Endothelial cell of umbilical vein (primary cell): ENCODE data around the gene PHLPP2. TPM values are rescaled to one million over a fixed set of nuclear protein-coding genes. Genes with fewer than 3 reads are reported as not detected.

Source experiments
- BruUV-seq: library from RNA; stranded (reverse); fragments of 400-500 nt; replicated peaks from 2 replicates; lab custom pipeline; 2021; lab: Mats Ljungman, UMichigan
- CTCF ChIA-PET: fragments of 300-600, 350-600 bp; sonication (Branson Sonifier 250); formaldehyde crosslinking; loops from one replicate; lab custom pipeline; 2021; ENCODE audit warnings: antibody characterized with exemption, inconsistent platforms; lab: Charles Lee
- POLR2A ChIA-PET: fragments of 300-600, 350-600 bp; sonication (Branson Sonifier 250); formaldehyde crosslinking; loops from one replicate; lab custom pipeline; 2021; ENCODE audit warnings: antibody characterized with exemption, inconsistent platforms; lab: Charles Lee
- DNase-seq: peaks from one replicate; pipeline ENCODE4 v3.0.0-alpha.2; 2011; ENCODE audit warnings: low read depth, low spot score
- FAIRE-seq: peaks from 2 replicates; lab custom pipeline; 2011; peaks lifted over from hg19 to GRCh38; lab: Jason Lieb, UNC
- H2AFZ ChIP-seq: 2 replicates; pipeline ENCODE4 v1.6.0; 2012; ENCODE audit warnings: low read depth, low read length, control low read depth, inconsistent platforms
- H3K27ac ChIP-seq: 2 replicates; pipeline ENCODE4 v1.5.1; 2011; ENCODE audit warnings: low read depth, mild to moderate bottlenecking, control low read depth, low read length, moderate library complexity; ENCODE audit not compliant: insufficient read depth
- H3K27me3 ChIP-seq, 2 experiments: 2 replicates each; pipeline versions ENCODE4 v1.6.0 to v1.6.1; 2011; ENCODE audit warnings: low read length in 2 of 2, mixed read lengths in 1 of 2; ENCODE audit not compliant: control insufficient read depth in 2 of 2, insufficient read depth in 2 of 2
- H3K36me3 ChIP-seq, 2 experiments: 2 replicates in 1 of 2; 3 replicates in 1 of 2; pipeline ENCODE4 v1.5.1; 2011; ENCODE audit warnings: low read length in 2 of 2, mild to moderate bottlenecking in 1 of 2, moderate library complexity in 1 of 2; ENCODE audit not compliant: control insufficient read depth in 2 of 2, insufficient read depth in 2 of 2; ENCODE audit errors: extremely low read depth in 1 of 2
- H3K4me1 ChIP-seq: 3 replicates; pipeline ENCODE4 v1.5.1; 2011; ENCODE audit warnings: mild to moderate bottlenecking, low read length; ENCODE audit not compliant: control insufficient read depth, insufficient read depth; ENCODE audit errors: extremely low read depth
- H3K4me2 ChIP-seq: 2 replicates; pipeline ENCODE4 v1.6.1; 2011; ENCODE audit warnings: low read length, control low read depth, mixed read lengths; ENCODE audit not compliant: insufficient read depth
- H3K4me3 ChIP-seq, 3 experiments: fragments of 200-600 bp in 1 of 3; sonication (generic), shearing (Covaris generic) in 1 of 3; replicated peaks in 1 of 3; 2 replicates each; pipeline ENCODE4 v1.5.1; 2011 to 2016; ENCODE audit warnings: control low read depth in 3 of 3, low read length in 3 of 3, mild to moderate bottlenecking in 2 of 3, inconsistent platforms in 1 of 3, low read depth in 1 of 3, moderate library complexity in 1 of 3; ENCODE audit not compliant: insufficient read depth in 1 of 3
- H3K79me2 ChIP-seq: 2 replicates; pipeline ENCODE4 v1.6.0; 2012; ENCODE audit warnings: low read length, inconsistent platforms; ENCODE audit not compliant: control insufficient read depth, insufficient read depth
- H3K9ac ChIP-seq: replicated peaks from 2 replicates; pipeline ENCODE3; 2011; ENCODE audit warnings: low read length, control low read depth; ENCODE audit not compliant: insufficient read depth; ENCODE audit errors: extremely low read depth
- H3K9me1 ChIP-seq: replicated peaks from 3 replicates; pipeline ENCODE4 v1.6.0; 2011; ENCODE audit warnings: mild to moderate bottlenecking, low read length; ENCODE audit not compliant: control insufficient read depth, insufficient read depth; ENCODE audit errors: extremely low read depth
- H3K9me3 ChIP-seq: replicated peaks from 2 replicates; pipeline ENCODE4 v1.5.1; 2012; ENCODE audit warnings: low read length, inconsistent platforms; ENCODE audit not compliant: control insufficient read depth, insufficient read depth
- H4K20me1 ChIP-seq: replicated peaks from 2 replicates; pipeline ENCODE3; 2011; ENCODE audit warnings: mild to moderate bottlenecking, low read length; ENCODE audit not compliant: control insufficient read depth, insufficient read depth; ENCODE audit errors: extremely low read depth
- CTCF ChIP-seq, 2 donors: IDR thresholded peaks; 1 replicate in 1 of 2; 2 replicates in 1 of 2; pipeline ENCODE4 v1.5.1; 2011; ENCODE audit warnings: low read length in 2 of 2, mild to moderate bottlenecking in 2 of 2, moderate library complexity in 2 of 2, control low read depth in 1 of 2, inconsistent platforms in 1 of 2, low read depth in 1 of 2; ENCODE audit not compliant: insufficient read depth in 1 of 2; ENCODE audit errors: extremely low read depth in 1 of 2
- EZH2 ChIP-seq: IDR thresholded peaks from 2 replicates; pipeline ENCODE4 v1.6.1; 2012; ENCODE audit warnings: borderline replicate concordance, low read depth, mild to moderate bottlenecking, moderate library complexity, low read length, inconsistent platforms; ENCODE audit not compliant: severe bottlenecking
- FOS ChIP-seq: IDR thresholded peaks from 2 replicates; pipeline ENCODE4 v1.6.1; 2011; ENCODE audit warnings: mild to moderate bottlenecking, low read length, moderate library complexity, borderline replicate concordance; ENCODE audit not compliant: insufficient read depth
- GATA2 ChIP-seq: IDR thresholded peaks from 2 replicates; pipeline ENCODE4 v1.7.0; 2011; ENCODE audit warnings: low read depth, mild to moderate bottlenecking, moderate library complexity, mixed read lengths, low read length; ENCODE audit not compliant: insufficient read length, insufficient read depth
- JUN ChIP-seq: IDR thresholded peaks from 2 replicates; pipeline ENCODE4 v1.6.1; 2011; ENCODE audit warnings: borderline replicate concordance, low read depth; ENCODE audit not compliant: insufficient read length, insufficient read depth
- MAX ChIP-seq: IDR thresholded peaks from 2 replicates; pipeline ENCODE4 v1.6.1; 2011; ENCODE audit not compliant: insufficient read depth, insufficient read length
- MYC ChIP-seq: IDR thresholded peaks from one replicate; pipeline ENCODE4 v1.6.1; 2011; ENCODE audit warnings: mild to moderate bottlenecking, low read depth, low read length
- POLR2A ChIP-seq: IDR thresholded peaks from 2 replicates; pipeline ENCODE4 v1.6.1; 2012; ENCODE audit warnings: low read depth, mild to moderate bottlenecking, control low read depth, low read length
- POLR2AphosphoS5 ChIP-seq: IDR thresholded peaks from 2 replicates; pipeline ENCODE4 v1.6.1; 2012; ENCODE audit warnings: low read depth, mild to moderate bottlenecking, control low read depth, low read length, moderate library complexity; ENCODE audit not compliant: insufficient read depth
- dilution Hi-C: fragments of 300-500 bp; cut with MboI; formaldehyde crosslinking; loops from one replicate; pipeline ENCODE4 v1.15.0; 2019; ENCODE audit warnings: low sequenced_read_pairs; ENCODE audit not compliant: extremely low pct_ligation_motif_present
- intact Hi-C: fragments of 100-400 bp; cut with micrococcal nuclease; formaldehyde crosslinking; loops from one replicate; pipeline ENCODE4 v1.10.0; 2022
- polyA plus RNA-seq, 4 experiments: library from polyadenylated mRNA; depleted of rRNA in 3 of 4; stranded (reverse) in 3 of 4; unstranded in 1 of 4; fragments of >200 nt; gene quantifications; 2 replicates each; pipeline versions ENCODE4 v1.2.1 to v1.2.3, GENCODE V29; 2011 to 2012; ENCODE audit warnings: missing spikeins in 1 of 4
- total RNA-seq: library from RNA; stranded (reverse); gene quantifications from 2 replicates; pipeline ENCODE4 v1.2.3, GENCODE V29; 2021

Gene PHLPP2
- total and polyA plus RNA-seq, 2 donors (not counting 3 experiments of a cell fraction or from before 2014, with no cell fraction given) = 4.1 to 8.0 TPM

- Histone ChIP-seq H3K9ac (no peak overlapping the region), H3K4me2 (no peak overlapping the region), H2AFZ (no peak overlapping the region), H3K27ac (no peak overlapping the region), H3K9me1 (no peaks in the 10 kb centered on the region), H3K4me1 (peaks cover 6% of the 10 kb centered on the region), H3K36me3 (peaks cover 8 to 9% of the 10 kb centered on the region in 2 experiments), H3K4me3 (no peak overlapping the region), H3K79me2 (peaks cover under 1% of the 10 kb centered on the region), H3K27me3 (no peaks in the 10 kb centered on the region), H3K9me3 (no peaks in the 10 kb centered on the region), H4K20me1 (no peaks in the 10 kb centered on the region)
- ChIA-PET POLR2A (no interaction called here), CTCF (interaction anchor here (1.4 to 2.6 kb wide), 2 partner anchors 17 to 155 kb away, joined by 4 to 8 read pairs; no protein-coding TSS in a partner anchor)
- no peak for TF ChIP-seq FOS
- no peak for TF ChIP-seq CTCF (IDR thresholded peaks at IDR 0.05; ENCODE audit: extremely low read depth in 1 of 2, insufficient read depth in 1 of 2, low read depth in 1 of 2, low read length in 2 of 2)
- no peak for TF ChIP-seq POLR2AphosphoS5
- no peak for TF ChIP-seq JUN
- no peak for TF ChIP-seq GATA2
- TF ChIP-seq MAX = no peak
- no peak for TF ChIP-seq EZH2
- TF ChIP-seq POLR2A = no peak
- TF ChIP-seq MYC = no peak
- dilution Hi-C loops = no loop called here
- intact Hi-C loops = loop anchor here (10.0 kb wide), 1 partner anchor 367 kb away; the partner anchor contains the start of genes DHX38 and TXNL4B
- FAIRE-seq = no peak
- DNase-seq = no peak
- no TSS peak for BruUV-seq
These were observed 3.2 kb upstream of the PHLPP2 start for GRCh38 chr16:71727551-71728324.
